ENCODE results near the gene TSPAN5.

Gene TSPAN5

GRCh38 chr4:98571161-98571786 lies 87.1 kb downstream of the TSPAN5 start:
- no peak overlapping the region for H3K9ac ChIP-seq
- H3K36me3 ChIP-seq, result no peaks in the 10 kb centered on the region
- H3K4me3 ChIP-seq, result no peak overlapping the region

DNA sequence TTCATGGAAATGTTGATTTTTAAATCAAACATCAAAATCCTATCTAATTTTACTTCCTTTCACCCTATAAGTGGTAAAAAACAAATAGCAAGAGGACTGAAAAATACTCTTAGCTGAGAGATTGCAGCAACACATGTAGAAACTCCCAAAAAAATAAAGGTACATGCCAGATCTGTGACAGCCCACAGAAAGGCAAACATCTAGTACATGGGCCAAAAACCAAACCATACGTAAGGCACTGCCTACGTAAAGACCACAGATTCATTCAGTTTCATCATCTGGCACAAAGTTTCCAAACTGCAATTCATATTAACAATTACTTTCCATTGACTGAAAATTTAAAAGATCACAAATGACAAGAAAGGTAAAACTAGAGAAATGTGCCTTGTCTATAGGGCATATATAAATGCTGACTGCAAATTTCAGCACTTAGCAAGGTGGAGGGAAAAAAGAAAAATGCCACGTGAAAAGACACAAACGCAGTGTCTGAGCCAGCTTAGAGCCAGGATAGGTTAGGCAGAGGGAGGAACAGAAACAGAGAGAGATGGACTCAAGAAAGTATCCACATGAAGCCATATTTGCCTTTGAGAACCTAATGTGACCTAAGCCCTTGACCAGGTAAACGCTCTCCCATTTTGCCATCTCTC lies 88.1 kb downstream of the TSPAN5 start:
- Histone ChIP-seq H3K4me2 (no peak overlapping the region), H3K9me3 (replicated peaks in 1 of 11) (no peaks in the 10 kb centered on the region), H3K27me3 (no peaks in the 10 kb centered on the region), H3K36me3 (no peaks in the 10 kb centered on the region), H4K20me1 (no peaks in the 10 kb centered on the region), H3K27ac (no peak overlapping the region), H3K9ac (no peak overlapping the region), H3K4me3 (no peak overlapping the region), H3K4me1 (peaks cover 0 to 14% (median 11%) of the 10 kb centered on the region in 10 experiments; a peak in 9 of 20 replicates)
- TF ChIP-seq Cebpa-rat (IDR thresholded peaks at IDR 0.05), result no peak

More at GRCh38 chr4:98571161-98571786, 87.1 kb downstream of the TSPAN5 start:
- Histone ChIP-seq H3K4me1 (peaks cover 0 to 5% (median 2%) of the 10 kb centered on the region in 10 experiments; a peak in 6 of 20 replicates), H3K4me2 (no peak overlapping the region), H3K27ac (no peak overlapping the region), H3K9me3 (replicated peaks in 1 of 11) (no peaks in the 10 kb centered on the region), H4K20me1 (no peaks in the 10 kb centered on the region), H3K27me3 (no peaks in the 10 kb centered on the region)
- TF ChIP-seq Cebpa-rat (IDR thresholded peaks at IDR 0.05), result no peak

- no peak overlapping the region for H3K4me2 ChIP-seq
- H3K27ac ChIP-seq, result no peak overlapping the region
Observed at GRCh38 chr4:98568941-98569663, 89.3 kb downstream of the TSPAN5 start.

GRCh38 chr4:98567611-98568010 lies 90.8 kb downstream of the TSPAN5 start:
- H3K27ac ChIP-seq, result no peak overlapping the region
- TF ChIP-seq Cebpa-rat (IDR thresholded peaks at IDR 0.05), result no peak
- H3K27me3 ChIP-seq, result no peaks in the 10 kb centered on the region
- H3K4me3 ChIP-seq, result no peak overlapping the region
- H4K20me1 ChIP-seq, result no peaks in the 10 kb centered on the region
- peaks cover 0 to 14% (median 11%) of the 10 kb centered on the region in 10 experiments; a peak in 9 of 20 replicates for H3K4me1 ChIP-seq
- no peak overlapping the region for H3K9ac ChIP-seq
- no peak overlapping the region for H3K4me2 ChIP-seq
- no peaks in the 10 kb centered on the region for H3K9me3 ChIP-seq (replicated peaks in 1 of 11)
- no peaks in the 10 kb centered on the region for H3K36me3 ChIP-seq

More at GRCh38 chr4:98568941-98569663, 89.3 kb downstream of the TSPAN5 start:
- Histone ChIP-seq H3K36me3 (no peaks in the 10 kb centered on the region), H3K4me1 (peaks cover 0 to 14% (median 11%) of the 10 kb centered on the region in 10 experiments; a peak in 9 of 20 replicates), H3K4me3 (no peak overlapping the region), H3K27me3 (no peaks in the 10 kb centered on the region), H3K9me3 (replicated peaks in 1 of 11) (no peaks in the 10 kb centered on the region), H3K9ac (no peak overlapping the region), H4K20me1 (no peaks in the 10 kb centered on the region)
- TF ChIP-seq Cebpa-rat (IDR thresholded peaks at IDR 0.05), result no peak

DNA sequence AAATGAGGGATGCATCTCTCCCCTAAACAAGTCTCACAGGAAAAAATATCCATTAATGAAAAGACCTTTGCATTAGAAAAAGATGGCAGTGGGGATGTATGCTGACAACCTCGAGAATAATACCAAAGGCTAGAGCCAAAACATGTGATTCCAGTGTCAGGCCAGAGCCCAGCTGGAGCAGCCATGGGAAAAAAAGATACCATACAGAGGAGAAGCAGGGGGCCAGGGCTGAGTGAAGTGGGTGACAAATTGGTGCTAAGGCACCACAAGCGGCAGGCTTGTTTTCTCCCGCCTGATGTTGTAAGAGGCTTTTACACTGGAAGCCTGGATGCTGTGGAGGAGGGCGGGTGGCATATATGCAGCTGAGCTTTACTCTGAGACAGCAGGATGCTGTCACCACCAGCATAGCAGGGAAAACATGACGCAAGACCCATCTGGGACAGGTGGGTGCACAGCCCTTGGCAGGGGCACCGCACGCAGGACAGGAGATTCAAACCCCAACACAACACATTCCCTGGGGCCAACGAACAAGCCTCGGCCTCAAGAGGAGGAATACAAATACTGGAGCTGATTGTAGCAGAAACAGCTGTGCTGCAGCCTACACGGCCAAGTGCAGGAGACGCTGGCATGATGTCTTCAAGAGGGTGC lies 91.9 kb downstream of the TSPAN5 start:
- no peaks in the 10 kb centered on the region for H3K9me3 ChIP-seq (replicated peaks in 1 of 11)
- no peak overlapping the region for H3K27ac ChIP-seq
- H3K27me3 ChIP-seq, result no peaks in the 10 kb centered on the region
- H3K4me2 ChIP-seq, result peak overlapping the region in 7 of 11 experiments; percentile 28 to 46 (median 36); a peak in 12 of 22 replicates
- peaks cover 0 to 14% (median 11%) of the 10 kb centered on the region in 10 experiments; a peak in 9 of 20 replicates for H3K4me1 ChIP-seq
- no peak overlapping the region for H3K4me3 ChIP-seq
- TF ChIP-seq Cebpa-rat (IDR thresholded peaks at IDR 0.05), result peak in 1 of 11 experiments; percentile 15; a peak in 1 of 22 replicates
- no peaks in the 10 kb centered on the region for H4K20me1 ChIP-seq
- no peak overlapping the region for H3K9ac ChIP-seq
- no peaks in the 10 kb centered on the region for H3K36me3 ChIP-seq

GRCh38 chr4:98565681-98566301 lies 92.6 kb downstream of the TSPAN5 start:
- Histone ChIP-seq H3K4me2 (peak overlapping the region in 7 of 11 experiments; percentile 28 to 46 (median 36); a peak in 13 of 22 replicates), H3K9ac (no peak overlapping the region)

DNA sequence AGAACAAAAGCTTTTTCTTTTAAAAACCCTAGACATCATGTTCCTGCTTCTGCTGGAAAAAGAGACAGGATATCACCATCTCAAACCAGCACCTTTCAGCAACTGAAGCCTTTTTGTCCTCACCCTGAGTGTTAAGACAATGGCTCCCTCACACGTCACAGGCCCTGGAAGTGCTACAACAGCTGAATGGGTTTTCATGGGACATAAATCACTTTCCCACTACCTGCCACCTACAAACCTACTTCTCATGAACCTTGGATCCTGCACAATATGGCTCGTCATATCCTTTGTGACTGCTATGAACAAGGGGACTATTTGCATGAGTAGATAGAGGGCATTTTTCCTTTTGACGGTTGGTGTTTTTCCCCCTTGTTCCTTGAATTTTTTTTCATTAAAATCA lies 93.6 kb downstream of the TSPAN5 start:
- TF ChIP-seq Cebpa-rat (IDR thresholded peaks at IDR 0.05), result no peak
- no peaks in the 10 kb centered on the region for H4K20me1 ChIP-seq
- H3K27me3 ChIP-seq, result no peaks in the 10 kb centered on the region
- no peaks in the 10 kb centered on the region for H3K36me3 ChIP-seq
- no peak overlapping the region for H3K27ac ChIP-seq
- peaks cover 0 to 14% (median 11%) of the 10 kb centered on the region in 10 experiments; a peak in 9 of 20 replicates for H3K4me1 ChIP-seq
- H3K4me3 ChIP-seq, result no peak overlapping the region
- no peaks in the 10 kb centered on the region for H3K9me3 ChIP-seq (replicated peaks in 1 of 11)
- no peak overlapping the region for H3K9ac ChIP-seq
- no peak overlapping the region for H3K4me2 ChIP-seq

More at GRCh38 chr4:98565681-98566301, 92.6 kb downstream of the TSPAN5 start:
- Histone ChIP-seq H3K36me3 (no peaks in the 10 kb centered on the region), H3K27ac (no peak overlapping the region), H4K20me1 (no peaks in the 10 kb centered on the region), H3K27me3 (no peaks in the 10 kb centered on the region), H3K4me3 (no peak overlapping the region), H3K9me3 (replicated peaks in 1 of 11) (no peaks in the 10 kb centered on the region), H3K4me1 (peaks cover 0 to 14% (median 11%) of the 10 kb centered on the region in 10 experiments; a peak in 9 of 20 replicates)
- no peak for TF ChIP-seq Cebpa-rat (IDR thresholded peaks at IDR 0.05)

- no peak for TF ChIP-seq Cebpa-rat (IDR thresholded peaks at IDR 0.05)
- no peaks in the 10 kb centered on the region for H3K36me3 ChIP-seq
- H3K4me3 ChIP-seq, result no peak overlapping the region
- no peaks in the 10 kb centered on the region for H3K9me3 ChIP-seq (replicated peaks in 1 of 11)
- no peak overlapping the region for H3K9ac ChIP-seq
- H3K4me2 ChIP-seq, result no peak overlapping the region
- H3K27me3 ChIP-seq, result no peaks in the 10 kb centered on the region
- H3K27ac ChIP-seq, result no peak overlapping the region
- no peaks in the 10 kb centered on the region for H4K20me1 ChIP-seq
- no peaks in the 10 kb centered on the region; a peak in 1 of 20 replicates for H3K4me1 ChIP-seq
Observed at GRCh38 chr4:98560321-98560720, 98.1 kb downstream of the TSPAN5 start.

All from BLaER1 treated with 17β-estradiol and CSF1 and Interleukin-3, amounts not matched to agents 10 nM and 100 nM (cell line).